ENCODE results near the gene CSMD2.

Gene CSMD2

GRCh38 chr1:33895976-33896375 is 269.1 kb downstream of the CSMD2 start:
- DNase-seq, result no peak

- no peak for DNase-seq
These were observed 269.6 kb downstream of the CSMD2 start for GRCh38 chr1:33895396-33895795.

DNA sequence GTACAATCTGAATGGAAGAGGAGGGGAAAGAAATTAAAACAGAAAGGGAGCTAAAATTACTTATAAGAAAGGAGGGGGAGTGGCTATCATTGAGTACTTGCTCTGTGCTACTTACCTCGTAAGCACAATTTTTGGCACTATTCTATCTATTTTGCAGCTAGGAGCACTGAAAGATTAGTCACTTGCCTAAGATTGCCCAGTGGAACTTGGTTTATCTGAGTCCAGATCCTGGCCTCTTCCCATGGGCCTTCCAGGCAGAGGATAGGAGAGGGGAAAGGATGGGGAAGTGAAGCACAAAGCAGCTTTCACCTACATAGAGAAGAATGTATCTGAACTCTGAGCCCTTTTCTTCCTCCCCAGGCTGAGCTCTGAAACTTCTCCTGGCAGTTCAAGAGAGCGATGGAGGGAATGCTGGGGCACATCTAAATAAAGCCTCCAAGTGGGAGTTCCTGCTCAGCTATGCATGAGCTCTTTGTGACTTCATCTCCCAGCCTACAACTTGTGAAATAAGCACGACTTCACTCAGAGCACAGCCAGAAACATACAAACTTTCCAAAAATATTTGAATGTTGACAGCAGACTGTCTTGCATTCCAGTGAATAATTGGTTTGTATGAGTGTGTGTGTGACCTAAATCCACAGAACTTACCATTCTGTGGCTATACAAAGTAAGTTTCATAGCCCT is 271.7 kb downstream of the CSMD2 start:
- no peak for DNase-seq

GRCh38 chr1:33886496-33886895 is 278.5 kb downstream of the CSMD2 start:
- no peak for DNase-seq

- no peak for DNase-seq
These were observed 284.7 kb downstream of the CSMD2 start for GRCh38 chr1:33880305-33880704.

- no peak for DNase-seq
These were observed 286.6 kb downstream of the CSMD2 start for GRCh38 chr1:33878392-33878791.

GRCh38 chr1:33876970-33877650 is 287.9 kb downstream of the CSMD2 start:
- DNase-seq, result no peak

- DNase-seq, result no peak
These were observed 289.2 kb downstream of the CSMD2 start for GRCh38 chr1:33875862-33876261.

DNA sequence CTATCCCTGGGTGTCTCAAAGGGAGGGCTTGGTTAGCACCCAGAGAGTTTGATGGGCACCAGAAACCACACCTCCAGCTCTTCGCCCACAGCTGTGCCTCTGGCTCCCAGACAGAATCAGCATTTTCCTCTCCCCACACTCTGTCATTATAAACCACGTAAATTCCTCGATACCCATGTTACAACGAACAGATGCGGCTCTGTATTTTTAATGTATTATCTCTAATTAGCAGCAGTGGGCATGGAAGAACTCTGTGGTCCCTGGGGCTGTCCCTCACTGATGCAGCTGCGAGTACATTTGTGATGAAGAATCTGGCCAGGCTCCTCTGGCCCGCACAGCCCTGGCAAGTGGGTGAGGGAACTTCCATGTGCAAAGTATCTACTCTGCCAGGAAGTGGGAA is 290.4 kb downstream of the CSMD2 start:
- no peak for DNase-seq

DNA sequence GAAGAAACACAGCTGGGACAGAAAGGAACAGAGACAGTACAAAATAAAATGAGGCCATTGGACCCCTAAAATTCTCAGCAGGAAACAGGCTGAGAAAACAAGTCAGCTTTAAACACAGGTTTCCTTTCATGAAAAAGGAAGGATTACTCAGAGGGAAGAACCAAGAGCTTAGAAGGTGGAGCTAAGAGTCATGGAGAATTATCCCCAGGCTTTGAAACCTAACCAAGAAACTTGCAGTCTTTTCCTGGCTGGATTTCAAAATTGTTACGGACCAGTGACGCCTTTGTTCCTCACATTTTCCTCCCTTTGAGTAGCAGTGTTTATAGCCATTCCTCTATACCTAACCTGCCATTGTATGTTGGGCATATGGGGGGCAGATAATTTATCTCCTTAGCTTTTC is 292.3 kb downstream of the CSMD2 start:
- no peak for DNase-seq

- DNase-seq, result no peak
These were observed 292.8 kb downstream of the CSMD2 start for GRCh38 chr1:33872275-33872674.

- DNase-seq, result no peak
These were observed 297.3 kb downstream of the CSMD2 start for GRCh38 chr1:33867684-33868083.

DNA sequence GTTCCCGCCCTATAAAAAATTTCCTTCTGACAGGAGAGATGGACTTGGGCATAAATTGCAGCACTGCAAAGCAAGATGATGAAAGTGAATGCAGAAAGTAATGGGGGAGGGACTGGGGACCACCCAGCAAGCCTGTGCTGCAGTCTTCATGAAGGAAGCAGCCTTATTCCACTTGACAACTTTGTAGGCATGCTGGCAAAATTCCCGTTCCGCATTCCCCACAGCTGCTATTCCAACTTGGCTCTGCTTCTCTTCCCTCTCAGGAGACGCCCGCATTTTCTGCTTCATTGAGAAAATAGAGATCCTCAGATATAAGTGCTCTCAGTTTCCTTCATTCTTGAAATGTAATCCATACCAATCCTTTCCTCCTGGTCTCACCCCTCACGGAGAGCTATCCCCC is 298.7 kb downstream of the CSMD2 start:
- no peak for DNase-seq

DNA sequence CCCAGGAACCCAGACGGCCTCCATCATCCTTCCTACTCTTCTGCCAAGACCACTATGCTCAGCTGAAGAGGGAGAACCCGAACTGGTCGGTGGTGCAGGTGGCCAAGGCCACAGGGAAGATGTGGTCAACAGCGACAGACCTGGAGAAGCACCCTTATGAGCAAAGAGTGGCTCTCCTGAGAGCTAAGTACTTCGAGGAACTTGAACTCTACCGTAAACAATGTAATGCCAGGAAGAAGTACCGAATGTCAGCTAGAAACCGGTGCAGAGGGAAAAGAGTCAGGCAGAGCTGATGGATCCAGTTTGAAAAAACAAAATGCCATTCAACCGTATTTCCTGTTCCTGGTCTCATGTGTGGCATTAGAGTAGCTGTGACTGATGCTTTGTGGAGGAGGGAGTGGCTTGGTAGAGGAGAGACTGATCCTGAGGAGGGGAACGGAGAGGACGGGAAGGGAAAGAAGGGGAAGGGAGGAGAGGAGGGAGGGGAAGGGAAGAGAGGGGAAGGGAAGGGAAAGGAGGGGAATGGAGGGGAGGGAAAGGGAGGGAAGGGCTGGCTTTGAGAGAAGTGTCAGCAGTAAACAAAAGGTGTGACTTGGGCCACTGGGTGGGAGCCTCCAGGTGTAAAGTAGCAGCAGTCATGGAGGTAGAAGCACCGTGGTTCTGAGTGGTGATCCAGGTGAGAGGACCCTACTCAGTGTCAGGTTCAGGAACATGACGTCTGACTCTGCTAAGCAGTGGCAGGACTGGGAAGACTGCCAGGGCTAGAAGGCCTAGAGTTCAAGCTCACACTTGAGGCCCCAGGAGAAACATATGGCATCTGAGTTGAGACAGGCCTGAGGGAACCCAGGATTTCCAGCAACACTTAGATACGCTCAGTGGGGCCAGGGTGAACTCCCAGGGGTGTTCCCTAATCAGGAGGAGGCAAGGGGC is 300.3 kb downstream of the CSMD2 start:
- no peak for DNase-seq

- DNase-seq, result no peak
These were observed 301.3 kb downstream of the CSMD2 start, which contains the start of gene HMGB4 for GRCh38 chr1:33863779-33864178. Gene HMGB4, plus strand, starts transcription at chr1:33864079. Its CDS starts 113 bp downstream, at chr1:33864192.

DNA sequence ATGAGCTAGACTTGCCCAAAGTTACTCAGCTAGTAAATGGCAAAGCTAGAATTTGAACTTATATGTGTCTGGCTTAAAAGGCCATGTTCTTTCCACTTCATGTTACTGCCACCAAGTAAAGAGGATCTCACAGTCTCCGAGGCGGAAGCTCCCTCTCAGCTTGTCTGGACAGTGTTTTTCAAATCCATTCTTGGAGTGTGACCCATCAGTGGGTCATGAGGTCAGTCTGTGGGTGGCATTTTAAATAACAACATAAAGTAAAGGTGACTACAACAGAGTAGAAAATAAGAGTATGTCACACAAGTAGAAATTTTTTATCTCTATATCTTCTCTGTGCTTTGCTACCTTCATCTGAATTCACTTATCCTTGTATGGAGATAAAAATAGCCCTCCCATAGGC is 304.4 kb downstream of the CSMD2 start:
- no peak for DNase-seq

DNA sequence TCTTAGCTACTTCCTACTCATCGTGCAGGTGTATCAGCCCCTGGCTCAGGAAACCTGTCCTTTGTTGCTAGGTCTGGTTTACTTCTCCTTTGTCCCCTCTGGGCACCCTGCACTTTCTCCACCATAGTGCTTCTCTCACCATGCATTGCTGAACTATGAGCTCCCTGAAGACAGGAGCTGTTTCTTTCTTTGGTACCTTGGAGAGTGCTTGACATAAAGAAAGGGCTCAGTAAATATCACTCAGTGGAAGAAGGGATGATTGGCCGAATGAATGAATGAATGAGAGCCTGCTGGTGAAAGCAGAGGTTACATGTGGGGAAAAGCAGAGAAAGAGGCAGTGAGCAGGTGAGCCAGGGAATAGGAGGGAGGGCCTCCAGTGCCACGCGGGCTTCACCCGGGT is 310.9 kb downstream of the CSMD2 start:
- DNase-seq, result no peak

DNA sequence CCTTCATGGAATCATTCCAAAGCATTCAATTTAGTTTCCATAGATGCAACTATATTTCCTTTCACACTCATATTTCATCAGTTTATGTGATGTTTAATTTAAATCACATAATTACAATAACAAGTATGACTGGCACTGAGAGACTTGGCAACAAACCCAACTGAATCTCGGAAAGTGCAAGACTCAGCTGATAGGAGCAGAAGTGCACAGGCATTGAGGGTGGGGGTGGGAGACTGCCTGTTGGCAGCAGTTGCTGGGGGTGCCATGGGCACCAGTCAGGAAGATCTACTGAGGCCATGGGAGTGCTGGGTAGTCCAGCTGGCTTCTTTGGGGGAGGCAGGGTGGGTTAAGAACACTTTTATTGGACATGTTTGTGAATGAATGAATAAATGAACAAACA is 311.6 kb downstream of the CSMD2 start:
- DNase-seq, result no peak

DNA sequence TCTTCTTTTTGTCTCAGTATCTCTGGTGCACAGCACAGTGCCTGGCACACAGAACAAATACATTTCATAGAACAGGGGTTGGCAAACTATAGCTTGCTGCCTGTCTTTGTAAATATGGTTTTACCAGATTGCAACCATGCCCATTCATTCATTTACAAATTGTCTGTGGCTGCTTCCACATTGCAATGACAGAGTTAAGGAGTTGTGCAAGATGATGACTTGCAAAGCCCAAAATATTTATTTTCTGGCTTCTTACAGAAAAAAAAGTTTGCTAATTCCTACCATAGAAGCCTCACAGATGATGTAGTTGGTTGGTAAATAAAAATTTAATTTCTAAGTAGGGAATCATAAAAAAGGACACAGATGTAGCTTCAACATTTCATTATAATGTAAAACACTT is 312.3 kb downstream of the CSMD2 start:
- DNase-seq, result no peak

- no peak for DNase-seq
These were observed 314.5 kb downstream of the CSMD2 start for GRCh38 chr1:33850481-33850880.

DNA sequence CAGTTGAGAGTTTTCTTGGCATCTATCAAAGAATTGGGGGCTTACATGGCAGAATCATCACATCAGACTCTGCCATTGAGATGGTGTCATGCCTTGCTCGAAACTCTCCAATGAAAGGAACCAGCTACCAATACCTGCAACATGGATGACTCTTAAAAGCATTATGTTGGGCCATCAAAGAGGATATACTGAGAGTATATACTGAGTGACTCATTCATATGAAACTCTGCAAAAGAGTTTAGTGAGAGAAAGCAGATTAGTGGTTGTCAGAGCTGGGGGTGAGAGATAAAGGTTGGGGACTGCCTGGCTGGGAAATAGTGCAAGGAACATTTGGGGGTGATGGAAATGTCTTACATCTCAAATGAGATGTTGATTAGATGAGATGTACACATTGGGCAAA is 315.8 kb downstream of the CSMD2 start:
- no peak for DNase-seq

GRCh38 chr1:33848205-33848937 is 316.7 kb downstream of the CSMD2 start:
- DNase-seq, result no peak

- no peak for DNase-seq
These were observed 318.2 kb downstream of the CSMD2 start for GRCh38 chr1:33846861-33847260.
